Left lung (tissue), 14 donors: ENCODE data around the gene PDAP1. TPM values are rescaled to one million over a fixed set of nuclear protein-coding genes. Genes with fewer than 3 reads are reported as not detected.

ENCODE experiments used
- ATAC-seq: fragments of 200-7000 bp; cut with Tn5 transposase; one replicate; pipeline ENCODE4 v1.9.1; 2020; ENCODE audit warnings: moderate library complexity
- DNase-seq, 4 donors: peaks; one replicate each; pipeline ENCODE4 v3.0.0-alpha.2; 2013 to 2020
- H3K27ac ChIP-seq, 2 donors: fragments of 200-600 bp; sonication (generic) in 1 of 2; one replicate each; pipeline versions ENCODE4 v1.5.0 to v1.8.0; 2020 to 2021
- H3K27me3 ChIP-seq, 2 donors: fragments of 200-600 bp; sonication (generic) in 1 of 2; one replicate each; pipeline versions ENCODE4 v1.5.0 to v1.8.0; 2020 to 2021
- H3K36me3 ChIP-seq, 2 donors: fragments of 200-600 bp; sonication (generic) in 1 of 2; one replicate each; pipeline versions ENCODE4 v1.5.0 to v1.8.0; 2020 to 2021
- H3K4me1 ChIP-seq, 2 donors: fragments of 200-600 bp; one replicate each; pipeline ENCODE4 v1.8.0; 2021
- H3K4me3 ChIP-seq, 2 donors: fragments of 200-600 bp; sonication (generic) in 1 of 2; one replicate each; pipeline versions ENCODE4 v1.5.0 to v1.8.0; 2020 to 2021; ENCODE audit warnings: mild to moderate bottlenecking in 1 of 2
- H3K9me3 ChIP-seq, 2 donors: fragments of 200-600 bp; sonication (generic) in 1 of 2; one replicate each; pipeline versions ENCODE4 v1.5.0 to v1.8.0; 2020 to 2021
- CTCF ChIP-seq, 2 donors: fragments of 200-600 bp; sonication (generic) in 1 of 2; IDR thresholded peaks; one replicate each; pipeline versions ENCODE4 v1.5.0 to v1.8.0; 2021; ENCODE audit warnings: antibody characterized with exemption in 2 of 2
- intact Hi-C, 2 donors: fragments of 100-400 bp; cut with DNase I; formaldehyde crosslinking; loops; one replicate each; pipeline versions ENCODE4 v1.11.2 to v1.14.2; 2022
- long read RNA-seq, 12 donors: library from polyadenylated mRNA in 2 of 12; unstranded in 2 of 12; transcript quantifications; one replicate each; pipeline ENCODE4 v2.0.0 and lab custom pipeline, GENCODE V29; 2019 to 2026
- polyA plus RNA-seq, 6 donors: library from polyadenylated mRNA; unstranded; fragments of 120-200 nt; gene quantifications; one replicate each; pipeline ENCODE4 v1.2.1, GENCODE V29; 2013; ENCODE audit not compliant: insufficient read length in 6 of 6
- total RNA-seq, 2 donors: library from RNA; stranded (reverse); fragmentation: NEBNext Ultra II Directional; extraction: Animal tissue kit (Norgen Biotek cat#: 25700); gene quantifications; one replicate each; pipeline ENCODE4 v1.2.1, GENCODE V29; 2021
- donor health status: DM: no; HTN: yes; CAD: no.
- donor health status: DM: no; HTN: no; CAD: no.

PDAP1 gene, protein sequence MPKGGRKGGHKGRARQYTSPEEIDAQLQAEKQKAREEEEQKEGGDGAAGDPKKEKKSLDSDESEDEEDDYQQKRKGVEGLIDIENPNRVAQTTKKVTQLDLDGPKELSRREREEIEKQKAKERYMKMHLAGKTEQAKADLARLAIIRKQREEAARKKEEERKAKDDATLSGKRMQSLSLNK
- 10 to 100 TPM; 68.5 to 87.8 TPM for total RNA-seq
- polyA plus RNA-seq, result 100 to 1,000 TPM; 121 to 150 (median 139) TPM
- long read RNA-seq, donor 1, transcript PDAP1-201 (6 exons, 2,546 nt), result major isoform, 41 of 123 reads
- long read RNA-seq, donor 1, partial matches to known transcripts, result 58 of 123 reads
- long read RNA-seq, donor 1, other reads (novel, unspliced or antisense), result 24 of 123 reads
- long read RNA-seq, donor 2, transcript PDAP1-201 (6 exons, 2,546 nt), result major isoform, 28 of 64 reads
- long read RNA-seq, donor 2, partial matches to known transcripts, result 36 of 64 reads
- long read RNA-seq, donor 2, other reads (novel, unspliced or antisense), result 0 of 64 reads
- long read RNA-seq, donor 3, transcript PDAP1-201 (6 exons, 2,546 nt), result major isoform, 43 of 52 reads
- long read RNA-seq, donor 3, partial matches to known transcripts, result 9 of 52 reads
- long read RNA-seq, donor 3, other reads (novel, unspliced or antisense), result 0 of 52 reads
- long read RNA-seq, donor 4, transcript PDAP1-201 (6 exons, 2,546 nt), result major isoform, 9 of 30 reads
- long read RNA-seq, donor 4, partial matches to known transcripts, result 13 of 30 reads
- long read RNA-seq, donor 4, other reads (novel, unspliced or antisense), result 8 of 30 reads
- long read RNA-seq, donor 5, transcript PDAP1-201 (6 exons, 2,546 nt), result major isoform, 27 of 27 reads
- long read RNA-seq, donor 5, partial matches to known transcripts, result 0 of 27 reads
- long read RNA-seq, donor 5, other reads (novel, unspliced or antisense), result 0 of 27 reads
- long read RNA-seq, donor 6, transcript PDAP1-201 (6 exons, 2,546 nt), result major isoform, 40 of 207 reads
- long read RNA-seq, donor 6, partial matches to known transcripts, result 151 of 207 reads
- long read RNA-seq, donor 6, other reads (novel, unspliced or antisense), result 16 of 207 reads
- long read RNA-seq, donor 7, transcript PDAP1-201 (6 exons, 2,546 nt), result major isoform, 39 of 118 reads
- long read RNA-seq, donor 7, partial matches to known transcripts, result 61 of 118 reads
- long read RNA-seq, donor 7, other reads (novel, unspliced or antisense), result 18 of 118 reads
- long read RNA-seq, donor 8, transcript PDAP1-201 (6 exons, 2,546 nt), result major isoform, 31 of 38 reads
- long read RNA-seq, donor 8, partial matches to known transcripts, result 6 of 38 reads
- long read RNA-seq, donor 8, other reads (novel, unspliced or antisense), result 0 of 38 reads
- long read RNA-seq, donor 9, result 0 reads
- long read RNA-seq, donor 10, partial matches to known transcripts, result 6 of 7 reads
- long read RNA-seq, donor 10, other reads (novel, unspliced or antisense), result 0 of 7 reads
- long read RNA-seq, donor 11, transcript PDAP1-201 (6 exons, 2,546 nt), result major isoform, 50 of 94 reads
- long read RNA-seq, donor 11, partial matches to known transcripts, result 43 of 94 reads
- long read RNA-seq, donor 11, other reads (novel, unspliced or antisense), result 0 of 94 reads
- long read RNA-seq, donor 12, transcript PDAP1-201 (6 exons, 2,546 nt), result major isoform, 26 of 34 reads
- long read RNA-seq, donor 12, partial matches to known transcripts, result 7 of 34 reads
- long read RNA-seq, donor 12, other reads (novel, unspliced or antisense), result 0 of 34 reads

GRCh38 chr7:99408379-99409191 is at the start of gene PDAP1, which contains the start of gene BUD31:
Gene PDAP1 (minus strand): TSS chr7:99408597. CDS start chr7:99408548, 49 bp downstream.
Gene BUD31 (plus strand): TSS chr7:99408969. CDS start chr7:99411093, 2,124 bp downstream.
- no peak for TF ChIP-seq CTCF (IDR thresholded peaks at IDR 0.05)
- intact Hi-C loops, result no loop called here

GRCh38 chr7:99457650-99458493 is 49.5 kb upstream of the PDAP1 start:
- Histone ChIP-seq H3K27ac (no peak overlapping the region), H3K4me1 (peaks cover 0 to 27% of the 10 kb centered on the region in 2 donors), H3K27me3 (no peaks in the 10 kb centered on the region), H3K9me3 (no peaks in the 10 kb centered on the region), H3K4me3 (no peak overlapping the region), H3K36me3 (peaks cover 0 to 96% of the 10 kb centered on the region in 2 donors)
- DNase-seq, result peak in 1 of 4 donors; percentile 61
- no peak for TF ChIP-seq CTCF (IDR thresholded peaks at IDR 0.05)
- intact Hi-C loops, result no loop called here
- ATAC-seq, result no peak

More at GRCh38 chr7:99408379-99409191, at the start of gene PDAP1, which contains the start of gene BUD31:
- peaks cover 14 to 49% of the 10 kb centered on the region in 2 donors for H3K4me1 ChIP-seq
- DNase-seq, result peak; percentile 94 to 97 (median 96)
- no peaks in the 10 kb centered on the region for H3K27me3 ChIP-seq
- peak; percentile 96 for ATAC-seq
- H3K36me3 ChIP-seq, result peaks cover 0 to 49% of the 10 kb centered on the region in 2 donors
- H3K27ac ChIP-seq, result peak within 1 kb of the TSS; percentile 93 to 98
- H3K4me3 ChIP-seq, result peak within 1 kb of the TSS; percentile 88 to 100
- no peaks in the 10 kb centered on the region for H3K9me3 ChIP-seq

DNA sequence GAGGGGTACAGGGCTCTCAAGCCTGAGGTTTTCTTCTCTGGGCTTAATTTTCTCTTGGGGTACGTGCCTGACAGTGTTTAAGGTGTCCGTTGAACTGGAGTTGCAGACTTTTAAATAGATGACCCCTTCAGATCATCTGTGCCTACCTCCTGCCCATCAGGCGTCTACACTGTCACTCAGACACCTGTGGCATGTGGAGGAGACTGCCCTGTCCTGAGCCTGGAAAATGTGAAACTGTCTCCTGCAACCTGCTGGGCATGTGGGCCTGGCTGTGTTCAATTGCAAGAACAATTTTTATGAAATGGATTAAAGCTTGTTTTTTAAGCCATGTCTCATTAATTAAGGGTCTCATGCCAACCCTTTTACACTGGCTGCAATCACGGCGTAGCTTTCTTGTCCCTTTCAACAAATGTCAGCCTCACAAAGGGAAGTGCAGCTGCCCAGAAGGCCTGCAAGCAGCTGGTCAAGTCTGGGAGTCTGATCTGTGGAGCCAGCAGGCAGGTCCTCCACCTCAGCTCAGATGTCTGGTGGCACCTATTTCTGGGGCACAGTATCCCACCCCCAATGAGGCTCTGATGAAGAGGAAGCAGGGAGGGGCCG is 48.8 kb upstream of the PDAP1 start:
- Histone ChIP-seq H3K4me3 (no peak overlapping the region), H3K9me3 (no peaks in the 10 kb centered on the region), H3K27ac (no peak overlapping the region), H3K36me3 (peaks cover 0 to 96% of the 10 kb centered on the region in 2 donors), H3K4me1 (peaks cover 0 to 20% of the 10 kb centered on the region in 2 donors), H3K27me3 (no peaks in the 10 kb centered on the region)
- peak in 1 of 4 donors; percentile 10 for DNase-seq
- ATAC-seq, result no peak
- no peak for TF ChIP-seq CTCF (IDR thresholded peaks at IDR 0.05)
- intact Hi-C loops, result no loop called here
